22Rv1 (cell line): ENCODE data around the gene KPNA2.
"Not testable (repeated sequence)": the region's sequence is repeated elsewhere in the genome, so short reads cannot be mapped to it uniquely, and the experiment has no call there.

ENCODE experiments used
- ZFX ChIP-seq: fragments of 450-650 bp; IDR thresholded peaks from 2 replicates; pipeline ENCODE4 v1.6.1; 2017; ENCODE audit warnings: antibody characterized with exemption, borderline replicate concordance
- TF ChIP-seq, protein P1 (sequence below): fragments of 450-650 bp; IDR thresholded peaks from 2 replicates; pipeline ENCODE4 v1.5.1; 2017; ENCODE audit warnings: mild to moderate bottlenecking

DNA sequence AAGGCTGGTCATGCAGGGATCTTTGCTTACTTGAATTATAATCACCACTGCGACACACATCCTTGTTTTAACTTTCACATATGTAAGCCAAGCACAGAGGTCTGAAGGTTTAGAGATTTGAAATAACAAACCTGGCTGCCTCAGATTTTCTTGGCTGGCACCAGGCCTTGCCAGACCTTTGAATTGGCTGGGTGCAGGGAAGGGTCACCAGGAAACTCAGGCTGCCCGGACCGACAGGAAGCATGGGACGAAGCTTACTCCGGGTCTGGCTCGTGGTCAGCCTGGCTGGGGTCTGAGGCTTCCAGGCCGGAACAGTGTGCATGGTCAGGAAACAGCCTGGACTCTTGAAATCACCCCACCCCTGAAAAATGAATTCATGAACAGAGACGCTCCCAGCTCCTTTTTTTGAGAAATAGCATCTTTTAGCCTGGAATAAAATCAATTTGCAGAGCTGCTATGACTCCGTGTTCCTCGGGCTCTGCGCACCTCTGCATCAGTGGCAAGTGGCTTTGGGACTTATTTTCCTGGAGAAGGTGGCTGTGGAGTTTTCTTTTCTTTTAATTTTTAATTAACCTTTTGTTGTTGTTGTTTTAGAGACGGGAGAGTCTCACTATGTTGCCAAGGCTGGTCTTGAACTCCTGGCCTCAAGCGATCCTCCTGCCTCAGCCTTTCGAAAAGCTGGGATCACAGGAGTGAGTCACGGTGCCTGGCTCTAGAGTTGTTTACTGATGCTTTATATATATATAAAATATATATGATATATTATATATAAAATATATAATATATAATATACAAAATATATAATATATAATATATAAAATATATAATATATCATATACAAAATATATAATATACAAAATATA is 35.3 kb downstream of the KPNA2 start:
- TF ChIP-seq, protein P1, sequence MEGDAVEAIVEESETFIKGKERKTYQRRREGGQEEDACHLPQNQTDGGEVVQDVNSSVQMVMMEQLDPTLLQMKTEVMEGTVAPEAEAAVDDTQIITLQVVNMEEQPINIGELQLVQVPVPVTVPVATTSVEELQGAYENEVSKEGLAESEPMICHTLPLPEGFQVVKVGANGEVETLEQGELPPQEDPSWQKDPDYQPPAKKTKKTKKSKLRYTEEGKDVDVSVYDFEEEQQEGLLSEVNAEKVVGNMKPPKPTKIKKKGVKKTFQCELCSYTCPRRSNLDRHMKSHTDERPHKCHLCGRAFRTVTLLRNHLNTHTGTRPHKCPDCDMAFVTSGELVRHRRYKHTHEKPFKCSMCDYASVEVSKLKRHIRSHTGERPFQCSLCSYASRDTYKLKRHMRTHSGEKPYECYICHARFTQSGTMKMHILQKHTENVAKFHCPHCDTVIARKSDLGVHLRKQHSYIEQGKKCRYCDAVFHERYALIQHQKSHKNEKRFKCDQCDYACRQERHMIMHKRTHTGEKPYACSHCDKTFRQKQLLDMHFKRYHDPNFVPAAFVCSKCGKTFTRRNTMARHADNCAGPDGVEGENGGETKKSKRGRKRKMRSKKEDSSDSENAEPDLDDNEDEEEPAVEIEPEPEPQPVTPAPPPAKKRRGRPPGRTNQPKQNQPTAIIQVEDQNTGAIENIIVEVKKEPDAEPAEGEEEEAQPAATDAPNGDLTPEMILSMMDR = not testable (repeated sequence)
- TF ChIP-seq ZFX = not testable (repeated sequence)
